ENCODE results near the gene PLGRKT.

DNA sequence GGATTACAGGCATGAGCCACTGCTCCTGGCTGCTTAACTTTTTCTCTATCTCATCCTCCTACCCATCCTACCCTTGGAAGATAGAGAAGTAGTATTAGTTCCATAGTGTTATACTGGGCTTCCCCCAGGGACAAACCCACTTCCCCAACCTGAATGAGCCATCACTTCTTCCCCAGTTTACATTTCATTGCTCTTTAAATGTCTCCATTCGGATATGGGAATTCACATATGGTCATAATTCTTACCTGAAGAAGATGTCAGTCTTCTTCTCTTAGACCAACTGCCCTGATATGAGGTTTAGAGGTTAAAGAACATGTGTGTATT, 14.5 kb upstream of the PLGRKT start:
- TF ChIP-seq EZH2 (IDR thresholded peaks at IDR 0.05; ENCODE audit: low read length, unreplicated experiment) (no peak), EZH2phosphoT487 (IDR thresholded peaks at IDR 0.05; ENCODE audit: borderline replicate concordance, low read length) (no peak)
- TF ChIP-seq, protein P1, sequence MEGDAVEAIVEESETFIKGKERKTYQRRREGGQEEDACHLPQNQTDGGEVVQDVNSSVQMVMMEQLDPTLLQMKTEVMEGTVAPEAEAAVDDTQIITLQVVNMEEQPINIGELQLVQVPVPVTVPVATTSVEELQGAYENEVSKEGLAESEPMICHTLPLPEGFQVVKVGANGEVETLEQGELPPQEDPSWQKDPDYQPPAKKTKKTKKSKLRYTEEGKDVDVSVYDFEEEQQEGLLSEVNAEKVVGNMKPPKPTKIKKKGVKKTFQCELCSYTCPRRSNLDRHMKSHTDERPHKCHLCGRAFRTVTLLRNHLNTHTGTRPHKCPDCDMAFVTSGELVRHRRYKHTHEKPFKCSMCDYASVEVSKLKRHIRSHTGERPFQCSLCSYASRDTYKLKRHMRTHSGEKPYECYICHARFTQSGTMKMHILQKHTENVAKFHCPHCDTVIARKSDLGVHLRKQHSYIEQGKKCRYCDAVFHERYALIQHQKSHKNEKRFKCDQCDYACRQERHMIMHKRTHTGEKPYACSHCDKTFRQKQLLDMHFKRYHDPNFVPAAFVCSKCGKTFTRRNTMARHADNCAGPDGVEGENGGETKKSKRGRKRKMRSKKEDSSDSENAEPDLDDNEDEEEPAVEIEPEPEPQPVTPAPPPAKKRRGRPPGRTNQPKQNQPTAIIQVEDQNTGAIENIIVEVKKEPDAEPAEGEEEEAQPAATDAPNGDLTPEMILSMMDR (conservative IDR thresholded peaks at IDR 0.05; ENCODE audit: low read depth, low read length): no peak
